Measurements from ENCODE around the gene RBKS.

GRCh38 chr2:27737676-27738348 is 152.4 kb downstream of the RBKS start:
- TF ChIP-seq ZNF548 (tag by site-specific recombination; IDR thresholded peaks at IDR 0.05) (no peak), ZNF221 (tag by site-specific recombination; IDR thresholded peaks at IDR 0.05; ENCODE audit: borderline replicate concordance) (no peak), ZNF513 (tag by site-specific recombination; IDR thresholded peaks at IDR 0.05) (no peak), REPIN1 (tag by site-specific recombination; IDR thresholded peaks at IDR 0.05; ENCODE audit: low read depth) (no peak), CTCF (tag by site-specific recombination; IDR thresholded peaks at IDR 0.05) (no peak), ZNF184 (tag by site-specific recombination; IDR thresholded peaks at IDR 0.05) (no peak), ZBTB21 (tag by site-specific recombination; IDR thresholded peaks at IDR 0.05) (no peak), PBX3 (CRISPR knock-in tag; IDR thresholded peaks at IDR 0.05) (no peak), ZFP41 (tag by site-specific recombination; IDR thresholded peaks at IDR 0.05; ENCODE audit: borderline replicate concordance) (no peak), SETDB1 (IDR thresholded peaks at IDR 0.05; ENCODE audit: insufficient read length, low read length) (no peak), PATZ1 (tag by site-specific recombination; IDR thresholded peaks at IDR 0.05) (no peak), ZNF518A (tag by site-specific recombination; conservative IDR thresholded peaks at IDR 0.05; ENCODE audit: low read depth) (no peak), ZNF274 (IDR thresholded peaks at IDR 0.05; ENCODE audit: low read length) (no peak), ZNF274 (tag by site-specific recombination; IDR thresholded peaks at IDR 0.05; ENCODE audit: borderline replicate concordance) (no peak)

Data from HEK293 (cell line).